Measurements from ENCODE around the gene FAM228A.
"Not testable (repeated sequence)": the region's sequence is repeated elsewhere in the genome, so short reads cannot be mapped to it uniquely, and the experiment has no call there.

FAM228A gene

GRCh38 chr2:24174851-24175277 is at the start of gene FAM228A:
Gene FAM228A (plus strand): TSS chr2:24175053. CDS start chr2:24175481, 428 bp downstream.
- no peak for DNase-seq

GRCh38 chr2:24125956-24126355 is 48.9 kb upstream of the FAM228A start:
- DNase-seq, result no peak

GRCh38 chr2:24132543-24132942 is 42.3 kb upstream of the FAM228A start:
- no peak for DNase-seq

- DNase-seq, result not testable (repeated sequence)
Observed at GRCh38 chr2:24140305-24140704, 34.5 kb upstream of the FAM228A start.

- DNase-seq, result no peak
Observed at GRCh38 chr2:24147364-24147763, 27.5 kb upstream of the FAM228A start.

- DNase-seq, result no peak
Observed at GRCh38 chr2:24152413-24153197, 22.2 kb upstream of the FAM228A start.

GRCh38 chr2:24153478-24153877 is 21.4 kb upstream of the FAM228A start:
- DNase-seq, result no peak

- no peak for DNase-seq
Observed at GRCh38 chr2:24158131-24158530, 16.7 kb upstream of the FAM228A start.

GRCh38 chr2:24159708-24160107 is 15.1 kb upstream of the FAM228A start:
- no peak for DNase-seq

- DNase-seq, result no peak
Observed at GRCh38 chr2:24160761-24161160, 14.1 kb upstream of the FAM228A start.

- DNase-seq, result no peak
Observed at GRCh38 chr2:24162494-24162893, 12.4 kb upstream of the FAM228A start.

- no peak for DNase-seq
Observed at GRCh38 chr2:24163186-24163585, 11.7 kb upstream of the FAM228A start.

- no peak for DNase-seq
Observed at GRCh38 chr2:24163601-24164000, 11.3 kb upstream of the FAM228A start.

- peak; percentile 54 for DNase-seq
Observed at GRCh38 chr2:24164416-24164973, 10.4 kb upstream of the FAM228A start.

GRCh38 chr2:24169023-24169422 is 5.8 kb upstream of the FAM228A start:
- DNase-seq, result no peak

GRCh38 chr2:24175631-24176187 is 856 bp downstream of the FAM228A start:
- no peak for DNase-seq

- DNase-seq, result no peak
Observed at GRCh38 chr2:24176326-24176725, 1.5 kb downstream of the FAM228A start.

- no peak for DNase-seq
Observed at GRCh38 chr2:24179683-24180082, 4.8 kb downstream of the FAM228A start.

GRCh38 chr2:24181849-24182248 is 7.0 kb downstream of the FAM228A start:
- no peak for DNase-seq

- DNase-seq, result no peak
Observed at GRCh38 chr2:24182507-24182906, 7.7 kb downstream of the FAM228A start.

GRCh38 chr2:24183366-24184069 is 8.7 kb downstream of the FAM228A start:
- DNase-seq, result no peak

GRCh38 chr2:24189551-24189950 is 14.7 kb downstream of the FAM228A start:
- no peak for DNase-seq

GRCh38 chr2:24190503-24190902 is 15.7 kb downstream of the FAM228A start:
- no peak for DNase-seq

GRCh38 chr2:24191156-24191555 is 16.3 kb downstream of the FAM228A start:
- DNase-seq, result no peak

Data from stimulated activated CD4-positive, alpha-beta T cell treated with anti-CD3 and anti-CD28 coated beads, Interleukin-15, amount 100 ng/mL, for 24 hours (primary cell).